HepG2 (cell line): Measurements from ENCODE around the gene TFPI. TPM values are rescaled to one million over a fixed set of nuclear protein-coding genes. Genes with fewer than 3 reads are reported as not detected.

ENCODE experiments used
- CEBPB ChIP-seq: IDR thresholded peaks from 2 replicates; pipeline ENCODE4 v1.6.1; 2011; ENCODE audit warnings: low read depth, low read length, improper control_type of control experiment, borderline replicate concordance
- DR1 ChIP-seq: sonication (generic); formaldehyde crosslinking; IDR thresholded peaks from 2 replicates; pipeline ENCODE4 v1.8.0; 2021; ENCODE audit warnings: mild to moderate bottlenecking, missing genetic modification reagents, inconsistent platforms
- FOSL1 ChIP-seq: sonication (generic); formaldehyde crosslinking; IDR thresholded peaks from 2 replicates; pipeline ENCODE4 v1.9.0; 2021; ENCODE audit warnings: missing genetic modification reagents, borderline replicate concordance
- GPN1 ChIP-seq: sonication (generic); formaldehyde crosslinking; IDR thresholded peaks from 2 replicates; pipeline ENCODE4 v1.5.1; 2020; ENCODE audit warnings: missing genetic modification reagents, borderline replicate concordance
- KAT8 ChIP-seq: IDR thresholded peaks from 2 replicates; pipeline ENCODE4 v1.6.1; 2016; ENCODE audit warnings: missing genetic modification reagents, missing compliant biosample characterization
- NFIC ChIP-seq: IDR thresholded peaks from 2 replicates; pipeline ENCODE4 v1.6.1; 2012; ENCODE audit warnings: mild to moderate bottlenecking, low read length, inconsistent platforms
- RFXANK ChIP-seq: IDR thresholded peaks from 2 replicates; pipeline ENCODE4 v1.6.1; 2016
- SNRNP70 ChIP-seq: fragments of 200-400 bp; formaldehyde crosslinking; IDR thresholded peaks from 2 replicates; pipeline ENCODE4 v1.6.1; 2017; ENCODE audit warnings: mild to moderate bottlenecking, low read depth, low read length, moderate library complexity
- SOX13 ChIP-seq, 3 experiments: fragments of 450-650 bp in 1 of 3; sonication (generic) in 1 of 3; formaldehyde crosslinking in 1 of 3; IDR thresholded peaks in 2 of 3; conservative IDR thresholded peaks in 1 of 3; 2 replicates each; pipeline versions ENCODE4 v1.5.0 to v1.6.1; 2016 to 2020; ENCODE audit warnings: antibody characterized with exemption in 1 of 3, mild to moderate bottlenecking in 1 of 3, missing compliant biosample characterization in 1 of 3, missing genetic modification reagents in 1 of 3, moderate library complexity in 1 of 3
- TARDBP ChIP-seq: sonication (generic); formaldehyde crosslinking; IDR thresholded peaks from 2 replicates; pipeline ENCODE4 v1.8.0; 2022; ENCODE audit warnings: mild to moderate bottlenecking, missing genetic modification reagents
- TFE3 ChIP-seq: IDR thresholded peaks from 2 replicates; pipeline ENCODE4 v1.6.1; 2016
- ZHX1 ChIP-seq: sonication (generic); formaldehyde crosslinking; IDR thresholded peaks from 2 replicates; pipeline ENCODE4 v1.8.1; 2022; ENCODE audit warnings: low read depth, mild to moderate bottlenecking, missing genetic modification reagents
- ZNF770 ChIP-seq: sonication (generic); formaldehyde crosslinking; IDR thresholded peaks from 2 replicates; pipeline ENCODE4 v1.5.0; 2020; ENCODE audit warnings: mild to moderate bottlenecking, missing genetic modification reagents
- polyA plus RNA-seq, 8 experiments: library from polyadenylated mRNA; depleted of rRNA in 3 of 8; stranded (reverse) in 7 of 8; unstranded in 1 of 8; fragments of >200 nt; fragmentation: Illumina TruSeq in 4 of 8; extraction: Trizol in 4 of 8; gene quantifications; 2 replicates each; pipeline versions ENCODE4 v1.2.1 to v1.2.3, GENCODE V29; 2011 to 2016; ENCODE audit warnings: low read depth in 4 of 8, missing spikeins in 1 of 8, mixed read lengths in 1 of 8; ENCODE audit not compliant: insufficient read depth in 1 of 8
- total RNA-seq, 5 experiments: library from RNA; depleted of rRNA; stranded (reverse); fragments of >200 nt; fragmentation: Illumina TruSeq; extraction: Trizol; gene quantifications; 2 replicates each; pipeline ENCODE4 v1.2.3, GENCODE V29; 2016; ENCODE audit warnings: low read depth in 1 of 5
- TF ChIP-seq, protein P1 (sequence below), 2 experiments: IDR thresholded peaks; 2 replicates each; pipeline ENCODE4 v1.6.1; 2011 to 2012; ENCODE audit warnings: low read length in 2 of 2, borderline replicate concordance in 1 of 2, low read depth in 1 of 2, mild to moderate bottlenecking in 1 of 2, moderate library complexity in 1 of 2

Gene TFPI
- total and polyA plus RNA-seq, 2 of the 13 experiments (the other 11 are each of a cell fraction or from before 2014, with no cell fraction given) = 301 to 436 TPM

GRCh38 chr2:187529977-187530721 lies 24.1 kb downstream of the TFPI start (continued):
- TF ChIP-seq ZHX1 (CRISPR knock-in tag) (peak; percentile 47; the same call in 1 of the 2 replicates), NFIC (peak; percentile 74; the same call in 1 of the 2 replicates), CEBPB (peak; percentile 93), GPN1 (no peak), ZNF770 (CRISPR knock-in tag) (peak; percentile 31; the same call in 1 of the 2 replicates), RFXANK (no peak), TARDBP (CRISPR knock-in tag) (peak; percentile 42; the same call in 1 of the 2 replicates), FOSL1 (peak; percentile 53; the same call in 1 of the 2 replicates), SOX13 (IDR thresholded peaks at IDR 0.05) (no peak), SOX13 (CRISPR knock-in tag; conservative IDR thresholded peaks at IDR 0.05 in 1 of 2, IDR thresholded peaks at IDR 0.05 in 1 of 2) (peak in 1 of 2 experiments; percentile 88; a peak in 2 of 4 replicates), TFE3 (peak; percentile 84), SNRNP70 (0 out of 2 replicates have a peak, but pooled peaks have one; percentile 49), KAT8 (peak; percentile 70; the same call in 1 of the 2 replicates), DR1 (no peak)
- TF ChIP-seq, protein P1, sequence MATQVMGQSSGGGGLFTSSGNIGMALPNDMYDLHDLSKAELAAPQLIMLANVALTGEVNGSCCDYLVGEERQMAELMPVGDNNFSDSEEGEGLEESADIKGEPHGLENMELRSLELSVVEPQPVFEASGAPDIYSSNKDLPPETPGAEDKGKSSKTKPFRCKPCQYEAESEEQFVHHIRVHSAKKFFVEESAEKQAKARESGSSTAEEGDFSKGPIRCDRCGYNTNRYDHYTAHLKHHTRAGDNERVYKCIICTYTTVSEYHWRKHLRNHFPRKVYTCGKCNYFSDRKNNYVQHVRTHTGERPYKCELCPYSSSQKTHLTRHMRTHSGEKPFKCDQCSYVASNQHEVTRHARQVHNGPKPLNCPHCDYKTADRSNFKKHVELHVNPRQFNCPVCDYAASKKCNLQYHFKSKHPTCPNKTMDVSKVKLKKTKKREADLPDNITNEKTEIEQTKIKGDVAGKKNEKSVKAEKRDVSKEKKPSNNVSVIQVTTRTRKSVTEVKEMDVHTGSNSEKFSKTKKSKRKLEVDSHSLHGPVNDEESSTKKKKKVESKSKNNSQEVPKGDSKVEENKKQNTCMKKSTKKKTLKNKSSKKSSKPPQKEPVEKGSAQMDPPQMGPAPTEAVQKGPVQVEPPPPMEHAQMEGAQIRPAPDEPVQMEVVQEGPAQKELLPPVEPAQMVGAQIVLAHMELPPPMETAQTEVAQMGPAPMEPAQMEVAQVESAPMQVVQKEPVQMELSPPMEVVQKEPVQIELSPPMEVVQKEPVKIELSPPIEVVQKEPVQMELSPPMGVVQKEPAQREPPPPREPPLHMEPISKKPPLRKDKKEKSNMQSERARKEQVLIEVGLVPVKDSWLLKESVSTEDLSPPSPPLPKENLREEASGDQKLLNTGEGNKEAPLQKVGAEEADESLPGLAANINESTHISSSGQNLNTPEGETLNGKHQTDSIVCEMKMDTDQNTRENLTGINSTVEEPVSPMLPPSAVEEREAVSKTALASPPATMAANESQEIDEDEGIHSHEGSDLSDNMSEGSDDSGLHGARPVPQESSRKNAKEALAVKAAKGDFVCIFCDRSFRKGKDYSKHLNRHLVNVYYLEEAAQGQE (IDR thresholded peaks at IDR 0.05; ENCODE audit: borderline replicate concordance in 1 of 2, low read depth in 1 of 2, low read length in 2 of 2) = 0 out of 4 replicates have a peak, but pooled peaks of 1 of the 2 experiments have one; percentile 51
